Retina (tissue), 1 donor: Measurements from ENCODE around the gene ADNP2.

Source experiments
- DNase-seq: peaks from one replicate; pipeline ENCODE4 v3.0.0-alpha.2; 2016

The ADNP2 gene

GRCh38 chr18:80171054-80171872 lies 62.2 kb downstream of the ADNP2 start:
- DNase-seq = peak; percentile 56

- no peak for DNase-seq
Measured at GRCh38 chr18:80172056-80172455, 63.0 kb downstream of the ADNP2 start.

GRCh38 chr18:80173060-80173459 lies 64.0 kb downstream of the ADNP2 start:
- no peak for DNase-seq

- DNase-seq = no peak
Measured at GRCh38 chr18:80175451-80176204, 66.6 kb downstream of the ADNP2 start.

- DNase-seq = no peak
Measured at GRCh38 chr18:80176334-80177073, 67.4 kb downstream of the ADNP2 start.

- no peak for DNase-seq
Measured at GRCh38 chr18:80177128-80177527, 68.1 kb downstream of the ADNP2 start.

GRCh38 chr18:80178935-80179818 lies 70.1 kb downstream of the ADNP2 start:
- DNase-seq = no peak

GRCh38 chr18:80179857-80180558 lies 70.9 kb downstream of the ADNP2 start:
- no peak for DNase-seq

- DNase-seq = no peak
Measured at GRCh38 chr18:80180778-80181564, 71.9 kb downstream of the ADNP2 start.

- no peak for DNase-seq
Measured at GRCh38 chr18:80181642-80182461, 72.8 kb downstream of the ADNP2 start.

- no peak for DNase-seq
Measured at GRCh38 chr18:80182855-80183254, 73.8 kb downstream of the ADNP2 start.

GRCh38 chr18:80183273-80184050 lies 74.4 kb downstream of the ADNP2 start:
- DNase-seq = no peak

GRCh38 chr18:80184243-80184772 lies 75.2 kb downstream of the ADNP2 start:
- DNase-seq = no peak

- DNase-seq = no peak
Measured at GRCh38 chr18:80185545-80185944, 76.5 kb downstream of the ADNP2 start.

GRCh38 chr18:80187956-80188642 lies 79.0 kb downstream of the ADNP2 start:
- DNase-seq = no peak

- DNase-seq = no peak
Measured at GRCh38 chr18:80188643-80189530, 79.8 kb downstream of the ADNP2 start.

GRCh38 chr18:80189531-80189865 lies 80.4 kb downstream of the ADNP2 start:
- no peak for DNase-seq
